ENCODE measurements around the gene CCDC27.

The CCDC27 gene

DNA sequence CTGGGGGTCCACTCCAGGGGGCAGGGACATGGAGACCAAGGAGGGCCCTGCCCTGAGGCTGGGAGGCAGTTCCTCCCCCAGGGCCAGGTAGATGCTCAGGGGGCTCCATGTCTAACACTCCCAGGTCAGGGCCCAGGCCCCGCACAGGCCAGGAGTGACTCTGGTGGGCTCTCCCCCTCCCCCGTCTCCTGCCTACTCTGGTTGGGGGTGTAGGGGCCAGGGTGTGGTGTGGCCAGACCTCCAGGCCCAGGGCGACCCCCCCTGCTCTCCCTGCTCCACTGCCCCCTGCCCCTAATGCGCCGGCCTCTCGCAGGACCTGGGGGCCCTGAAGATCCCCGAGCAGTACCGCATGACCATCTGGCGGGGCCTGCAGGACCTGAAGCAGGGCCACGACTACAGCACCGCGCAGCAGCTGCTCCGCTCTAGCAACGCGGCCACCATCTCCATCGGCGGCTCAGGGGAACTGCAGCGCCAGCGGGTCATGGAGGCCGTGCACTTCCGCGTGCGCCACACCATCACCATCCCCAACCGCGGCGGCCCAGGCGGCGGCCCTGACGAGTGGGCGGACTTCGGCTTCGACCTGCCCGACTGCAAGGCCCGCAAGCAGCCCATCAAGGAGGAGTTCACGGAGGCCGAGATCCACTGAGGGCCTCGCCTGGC is 19.7 kb upstream of the CCDC27 start:
- in situ Hi-C loops (cut with HindIII; ENCODE audit: low sequenced_read_pairs) = no loop called here
- TF ChIP-seq, protein P1, sequence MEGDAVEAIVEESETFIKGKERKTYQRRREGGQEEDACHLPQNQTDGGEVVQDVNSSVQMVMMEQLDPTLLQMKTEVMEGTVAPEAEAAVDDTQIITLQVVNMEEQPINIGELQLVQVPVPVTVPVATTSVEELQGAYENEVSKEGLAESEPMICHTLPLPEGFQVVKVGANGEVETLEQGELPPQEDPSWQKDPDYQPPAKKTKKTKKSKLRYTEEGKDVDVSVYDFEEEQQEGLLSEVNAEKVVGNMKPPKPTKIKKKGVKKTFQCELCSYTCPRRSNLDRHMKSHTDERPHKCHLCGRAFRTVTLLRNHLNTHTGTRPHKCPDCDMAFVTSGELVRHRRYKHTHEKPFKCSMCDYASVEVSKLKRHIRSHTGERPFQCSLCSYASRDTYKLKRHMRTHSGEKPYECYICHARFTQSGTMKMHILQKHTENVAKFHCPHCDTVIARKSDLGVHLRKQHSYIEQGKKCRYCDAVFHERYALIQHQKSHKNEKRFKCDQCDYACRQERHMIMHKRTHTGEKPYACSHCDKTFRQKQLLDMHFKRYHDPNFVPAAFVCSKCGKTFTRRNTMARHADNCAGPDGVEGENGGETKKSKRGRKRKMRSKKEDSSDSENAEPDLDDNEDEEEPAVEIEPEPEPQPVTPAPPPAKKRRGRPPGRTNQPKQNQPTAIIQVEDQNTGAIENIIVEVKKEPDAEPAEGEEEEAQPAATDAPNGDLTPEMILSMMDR (IDR thresholded peaks at IDR 0.05; ENCODE audit: low read depth, low read length) = no peak
- no peak overlapping the region for H3K4me3 ChIP-seq (ENCODE audit: low read depth, low read length)
- DNase-seq (ENCODE audit: low read depth, low spot score) = no peak

DNA sequence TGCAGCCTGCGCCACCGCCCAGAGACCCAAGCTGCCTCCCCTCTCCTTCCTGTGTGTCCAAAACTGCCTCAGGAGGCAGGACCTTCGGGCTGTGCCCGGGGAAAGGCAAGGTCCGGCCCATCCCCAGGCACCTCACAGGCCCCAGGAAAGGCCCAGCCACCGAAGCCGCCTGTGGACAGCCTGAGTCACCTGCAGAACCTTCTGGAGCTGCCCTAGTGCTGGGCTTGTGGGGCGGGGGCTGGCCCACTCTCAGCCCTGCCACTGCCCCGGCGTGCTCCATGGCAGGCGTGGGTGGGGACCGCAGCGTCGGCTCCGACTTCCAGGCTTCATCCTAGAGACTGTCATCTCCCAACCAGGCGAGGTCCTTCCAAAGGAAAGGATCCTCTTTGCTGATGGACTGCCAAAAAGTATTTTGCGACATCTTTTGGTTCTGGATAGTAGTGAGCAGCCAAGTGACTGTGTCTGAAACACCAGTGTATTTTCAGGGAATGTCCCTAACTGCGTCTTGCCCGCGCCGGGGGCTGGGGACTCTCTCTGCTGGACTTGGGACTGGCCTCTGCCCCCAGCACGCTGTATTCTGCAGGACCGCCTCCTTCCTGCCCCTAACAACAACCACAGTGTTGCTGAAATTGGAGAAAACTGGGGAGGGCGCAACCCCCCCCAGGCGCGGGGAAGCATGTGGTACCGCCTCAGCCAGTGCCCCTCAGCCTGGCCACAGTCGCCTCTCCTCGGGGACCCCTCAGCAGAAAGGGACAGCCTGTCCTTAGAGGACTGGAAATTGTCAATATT is 19.0 kb upstream of the CCDC27 start:
- TF ChIP-seq, protein P1 (IDR thresholded peaks at IDR 0.05; ENCODE audit: low read depth, low read length) = no peak

DNA sequence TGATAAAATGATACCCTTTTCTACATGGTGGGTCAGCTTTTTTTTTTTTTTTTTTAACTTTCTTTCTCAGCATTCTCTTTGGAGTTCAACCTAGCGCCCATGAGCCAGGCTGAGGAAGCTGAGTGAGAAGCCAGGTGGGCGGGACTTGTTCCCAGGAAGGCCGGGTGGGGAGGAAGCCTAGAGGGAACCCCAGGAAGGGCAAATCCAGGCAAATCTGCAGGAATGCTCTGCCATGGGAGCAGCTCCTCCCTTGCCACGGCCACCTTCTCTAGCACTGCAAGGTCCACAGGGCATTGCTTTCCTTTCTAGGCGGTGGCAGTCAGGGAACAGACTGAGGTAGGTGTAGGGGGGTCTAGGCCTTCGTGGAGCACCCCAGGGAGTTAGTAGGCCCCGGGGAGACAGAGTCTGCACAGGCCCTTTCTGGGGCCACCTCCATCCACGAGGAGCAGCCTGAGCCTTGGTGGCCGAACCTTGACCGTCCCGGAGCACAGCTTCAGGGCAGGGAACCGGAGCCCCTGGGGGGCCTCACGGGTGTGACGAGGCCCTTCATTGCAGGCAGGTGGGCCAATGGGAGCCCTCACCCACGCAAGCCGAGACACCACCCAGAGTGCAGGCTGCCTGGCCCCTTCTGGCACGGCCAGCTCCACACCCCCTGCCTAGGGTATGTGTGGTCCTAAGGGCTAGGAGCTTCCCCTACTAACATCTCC is 18.2 kb upstream of the CCDC27 start:
- DNase-seq (ENCODE audit: low read depth, low spot score) = no peak
- in situ Hi-C loops (cut with HindIII; ENCODE audit: low sequenced_read_pairs) = no loop called here
- TF ChIP-seq, protein P1 (IDR thresholded peaks at IDR 0.05; ENCODE audit: low read depth, low read length) = no peak
- no peak overlapping the region for H3K4me3 ChIP-seq (ENCODE audit: low read depth, low read length)

More for the DNA sequence above, 19.0 kb upstream of the CCDC27 start:
- H3K4me3 ChIP-seq (ENCODE audit: low read depth, low read length) = no peak overlapping the region
- no peak for DNase-seq (ENCODE audit: low read depth, low spot score)
- in situ Hi-C loops (cut with HindIII; ENCODE audit: low sequenced_read_pairs) = no loop called here

DNA sequence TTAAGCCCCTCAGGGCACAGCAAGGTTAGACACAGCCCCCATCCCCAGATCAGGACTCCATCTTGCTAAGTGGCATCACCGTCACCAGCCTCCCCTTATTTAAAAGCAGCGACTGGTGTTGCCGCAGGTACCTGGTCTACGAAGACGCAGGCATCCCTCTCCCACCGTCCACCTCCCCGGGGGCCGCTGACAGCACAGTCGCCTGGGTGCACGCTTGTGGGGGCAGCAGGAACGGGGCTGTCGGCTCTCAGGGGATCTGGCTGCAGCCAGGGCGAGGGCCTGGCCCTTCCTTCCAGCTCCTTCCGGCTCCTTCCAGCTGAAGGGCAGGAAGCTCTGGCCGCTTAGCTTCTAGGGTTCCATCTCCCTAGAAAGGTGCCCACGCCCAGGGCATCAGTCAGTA is 17.6 kb upstream of the CCDC27 start:
- in situ Hi-C loops (cut with HindIII; ENCODE audit: low sequenced_read_pairs) = no loop called here
- TF ChIP-seq, protein P1 (IDR thresholded peaks at IDR 0.05; ENCODE audit: low read depth, low read length) = no peak
- no peak for DNase-seq (ENCODE audit: low read depth, low spot score)
- H3K4me3 ChIP-seq (ENCODE audit: low read depth, low read length) = no peak overlapping the region

DNA sequence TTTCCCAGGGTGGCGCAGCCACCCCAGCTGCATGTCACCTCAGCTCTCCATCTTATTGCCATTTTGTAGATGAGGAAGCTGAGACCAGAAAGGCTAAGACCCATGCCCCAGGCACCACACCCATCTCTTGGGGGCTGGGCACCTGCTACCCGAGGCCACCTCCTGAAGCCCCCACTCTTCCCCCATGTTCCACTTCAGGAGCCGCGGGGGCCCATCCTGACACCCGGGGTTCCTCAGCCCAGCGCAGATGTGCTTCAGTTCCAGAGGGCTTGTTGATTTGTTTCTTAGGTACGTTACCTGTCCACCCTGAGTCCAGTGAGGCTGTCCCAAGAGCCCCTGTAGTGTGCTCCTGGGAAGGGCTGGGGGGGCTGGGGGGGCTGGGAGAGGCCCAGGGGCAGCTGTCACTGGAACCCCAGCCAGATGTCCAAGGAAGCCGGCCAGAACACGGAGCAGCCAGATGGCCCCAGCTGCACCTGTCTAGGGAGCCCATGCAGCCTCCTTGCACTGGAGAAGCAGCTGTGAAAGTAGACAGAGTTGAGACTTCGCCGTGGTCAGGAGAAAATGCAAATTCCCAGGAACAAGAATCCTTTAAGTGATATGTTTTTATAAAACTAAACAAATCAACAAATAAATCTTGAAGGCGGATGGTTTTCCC is 17.1 kb upstream of the CCDC27 start:
- no peak overlapping the region for H3K4me3 ChIP-seq (ENCODE audit: low read depth, low read length)
- TF ChIP-seq, protein P1 (IDR thresholded peaks at IDR 0.05; ENCODE audit: low read depth, low read length) = no peak
- no peak for DNase-seq (ENCODE audit: low read depth, low spot score)
- in situ Hi-C loops (cut with HindIII; ENCODE audit: low sequenced_read_pairs) = no loop called here

DNA sequence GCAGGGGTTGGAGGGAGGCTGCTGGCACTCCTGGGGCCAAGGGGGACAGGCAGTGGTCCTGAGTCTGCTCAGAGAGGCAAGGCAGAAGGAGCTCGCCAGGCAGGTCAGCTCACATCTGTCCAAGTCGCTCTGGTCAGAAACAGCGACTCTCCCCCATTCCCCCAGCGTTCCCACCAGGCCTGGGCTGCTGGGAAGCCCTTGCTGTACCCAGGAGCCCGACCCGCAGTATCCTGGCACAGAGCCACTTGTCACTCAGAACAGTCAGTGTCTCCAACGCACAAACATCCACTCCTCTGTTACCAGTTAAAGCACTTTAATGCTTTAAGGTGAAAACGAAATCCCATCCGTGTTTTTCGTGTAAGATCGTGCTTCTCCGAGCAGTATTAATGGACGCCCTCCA is 16.6 kb upstream of the CCDC27 start:
- TF ChIP-seq, protein P1 (IDR thresholded peaks at IDR 0.05; ENCODE audit: low read depth, low read length) = no peak
- in situ Hi-C loops (cut with HindIII; ENCODE audit: low sequenced_read_pairs) = no loop called here
- no peak overlapping the region for H3K4me3 ChIP-seq (ENCODE audit: low read depth, low read length)
- DNase-seq (ENCODE audit: low read depth, low spot score) = no peak
